ENCODE measurements around the gene RGS7BP. TPM values are rescaled to one million over a fixed set of nuclear protein-coding genes. Genes with fewer than 3 reads are reported as not detected.
"Not testable (repeated sequence)": the region's sequence is repeated elsewhere in the genome, so short reads cannot be mapped to it uniquely, and the experiment has no call there.

RGS7BP gene
- total RNA-seq, 1 experiment from 2014 or later: 0.33 TPM

- Histone ChIP-seq H2BK5ac (ENCODE audit: insufficient read length, low read length) (no peak overlapping the region), H3K79me2 (ENCODE audit: insufficient read depth, low read length) (no peaks in the 10 kb centered on the region), H3K27ac (ENCODE audit: insufficient read length, low read depth, low read length) (no peak overlapping the region), H2BK12ac (ENCODE audit: insufficient read length, low read depth, low read length) (no peak overlapping the region), H2BK20ac (ENCODE audit: low read depth, low read length, poor library complexity, severe bottlenecking) (no peak overlapping the region), H3K23me2 (ENCODE audit: insufficient read length, low read depth, low read length, poor library complexity, severe bottlenecking) (no peaks in the 10 kb centered on the region), H3K27me3 (ENCODE audit: insufficient read depth, low read length) (no peaks in the 10 kb centered on the region), H2AFZ (ENCODE audit: low read length) (no peak overlapping the region), H3K9ac (ENCODE audit: extremely low read depth, insufficient read length, low read length) (no peak overlapping the region), H4K5ac (ENCODE audit: insufficient read length, low read depth, low read length) (no peak overlapping the region), H4K20me1 (ENCODE audit: control insufficient read depth, insufficient read depth, insufficient read length) (no peaks in the 10 kb centered on the region), H3K9me3 (ENCODE audit: control insufficient read depth, low read depth, low read length) (no peaks in the 10 kb centered on the region), H2BK15ac (ENCODE audit: low read depth, low read length) (no peak overlapping the region), H3T11ph (ENCODE audit: low read length) (no peak overlapping the region), H3K4me2 (ENCODE audit: insufficient read depth, insufficient read length, low read length) (no peak overlapping the region), H2AK5ac (ENCODE audit: insufficient read length, low read length) (no peak overlapping the region), H3K79me1 (ENCODE audit: insufficient read depth, low read depth, low read length, poor library complexity, severe bottlenecking) (no peaks in the 10 kb centered on the region), H4K91ac (ENCODE audit: insufficient read length, low read depth, low read length) (no peak overlapping the region), H3K18ac (ENCODE audit: insufficient read length, low read depth, low read length) (no peak overlapping the region), H3K4me1 (ENCODE audit: insufficient read depth, low read length) (no peaks in the 10 kb centered on the region), H3K23ac (ENCODE audit: insufficient read length, low read depth, low read length) (no peak overlapping the region), H3K4ac (ENCODE audit: low read depth, low read length) (no peak overlapping the region), H2BK120ac (ENCODE audit: low read depth, low read length, poor library complexity, severe bottlenecking) (no peak overlapping the region), H3K14ac (ENCODE audit: insufficient read depth, low read length) (no peak overlapping the region), H3K56ac (ENCODE audit: insufficient read length, low read depth, low read length) (no peak overlapping the region), H4K8ac (replicated peaks; ENCODE audit: insufficient read length, low read depth, low read length) (no peak overlapping the region)
- no peak for TF ChIP-seq CTCF (conservative IDR thresholded peaks at IDR 0.05)
- Mint-ChIP-seq H3K27me3 (ENCODE audit: low read depth) (no peaks in the 10 kb centered on the region; the same call in 1 of the 2 replicates), H3K27ac (no peak overlapping the region), H3K36me3 (ENCODE audit: insufficient read depth in 1 of 3, low read depth in 3 of 3) (peaks cover 7 to 18% (median 10%) of the 10 kb centered on the region in 3 experiments), H3K9me3 (peaks cover 18 to 20% of the 10 kb centered on the region in 2 experiments), H3K4me1 (peaks cover 0 to 6% of the 10 kb centered on the region in 2 experiments; a peak in 1 of 4 replicates), H3K4me3 (no peak overlapping the region)
- WGBS (ENCODE audit: extremely low coverage, insufficient read length, low lambda C conversion rate): no CpG with 5 or more reads among the region's 2 CpGs
- no peak for DNase-seq
Observed at GRCh38 chr5:64557911-64558310, 52.1 kb downstream of the RGS7BP start.

GRCh38 chr5:64558641-64559040 lies 52.8 kb downstream of the RGS7BP start:
- H3K79me2 ChIP-seq (ENCODE audit: insufficient read depth, low read length); H3K18ac ChIP-seq (ENCODE audit: insufficient read length, low read depth, low read length); H4K91ac ChIP-seq (ENCODE audit: insufficient read length, low read depth, low read length); H2BK15ac ChIP-seq (ENCODE audit: low read depth, low read length); H3K27me3 ChIP-seq (ENCODE audit: insufficient read depth, low read length); H2BK120ac ChIP-seq (ENCODE audit: low read depth, low read length, poor library complexity, severe bottlenecking); H2AFZ ChIP-seq (ENCODE audit: low read length); H4K5ac ChIP-seq (ENCODE audit: insufficient read length, low read depth, low read length); H3K4me3 Mint-ChIP-seq; H3K4me1 Mint-ChIP-seq; H3K27ac Mint-ChIP-seq; H3T11ph ChIP-seq (ENCODE audit: low read length); H2BK20ac ChIP-seq (ENCODE audit: low read depth, low read length, poor library complexity, severe bottlenecking); H3K9me3 ChIP-seq (ENCODE audit: control insufficient read depth, low read depth, low read length); H2BK12ac ChIP-seq (ENCODE audit: insufficient read length, low read depth, low read length); H2BK5ac ChIP-seq (ENCODE audit: insufficient read length, low read length); H3K27ac ChIP-seq (ENCODE audit: insufficient read length, low read depth, low read length); H3K14ac ChIP-seq (ENCODE audit: insufficient read depth, low read length); DNase-seq; H3K79me1 ChIP-seq (ENCODE audit: insufficient read depth, low read depth, low read length, poor library complexity, severe bottlenecking); H3K27me3 Mint-ChIP-seq (ENCODE audit: low read depth); H3K23ac ChIP-seq (ENCODE audit: insufficient read length, low read depth, low read length); H2AK5ac ChIP-seq (ENCODE audit: insufficient read length, low read length); H4K20me1 ChIP-seq (ENCODE audit: control insufficient read depth, insufficient read depth, insufficient read length); H4K8ac ChIP-seq (replicated peaks; ENCODE audit: insufficient read length, low read depth, low read length); H3K4me1 ChIP-seq (ENCODE audit: insufficient read depth, low read length); H3K23me2 ChIP-seq (ENCODE audit: insufficient read length, low read depth, low read length, poor library complexity, severe bottlenecking); H3K4me2 ChIP-seq (ENCODE audit: insufficient read depth, insufficient read length, low read length); H3K4ac ChIP-seq (ENCODE audit: low read depth, low read length); H3K56ac ChIP-seq (ENCODE audit: insufficient read length, low read depth, low read length); H3K9ac ChIP-seq (ENCODE audit: extremely low read depth, insufficient read length, low read length): not testable (repeated sequence)
- WGBS (ENCODE audit: extremely low coverage, insufficient read length, low lambda C conversion rate): no CpG with 5 or more reads among the region's 4 CpGs
- peaks cover 7 to 18% (median 10%) of the 10 kb centered on the region in 3 experiments for H3K36me3 Mint-ChIP-seq (ENCODE audit: insufficient read depth in 1 of 3, low read depth in 3 of 3)
- H3K9me3 Mint-ChIP-seq: peaks cover 18 to 20% of the 10 kb centered on the region in 2 experiments

Measured in H9 (cell line).